ENCODE measurements around the gene RASL12.

The RASL12 gene

GRCh38 chr15:65072617-65073016 lies 4.8 kb upstream of the RASL12 start:
- no peak for DNase-seq

GRCh38 chr15:65072027-65072426 lies 4.2 kb upstream of the RASL12 start:
- no peak for DNase-seq

- DNase-seq, result no peak
Measured at GRCh38 chr15:65071381-65071811, 3.6 kb upstream of the RASL12 start.

GRCh38 chr15:65069779-65070546 lies 2.2 kb upstream of the RASL12 start:
- no peak for DNase-seq

- no peak for DNase-seq
Measured at GRCh38 chr15:65069179-65069578, 1.4 kb upstream of the RASL12 start.

GRCh38 chr15:65068403-65068788 lies 605 bp upstream of the RASL12 start:
- DNase-seq, result no peak

GRCh38 chr15:65067317-65067644 lies 510 bp downstream of the RASL12 start:
- DNase-seq, result no peak

- no peak for DNase-seq
Measured at GRCh38 chr15:65066635-65067316, 1.0 kb downstream of the RASL12 start.

- no peak for DNase-seq
Measured at GRCh38 chr15:65066001-65066634, 1.7 kb downstream of the RASL12 start.

GRCh38 chr15:65062726-65063125 lies 5.1 kb downstream of the RASL12 start:
- no peak for DNase-seq

- no peak for DNase-seq
Measured at GRCh38 chr15:65062061-65062460, 5.7 kb downstream of the RASL12 start.

- DNase-seq, result no peak
Measured at GRCh38 chr15:65060641-65061397, 7.0 kb downstream of the RASL12 start.

- no peak for DNase-seq
Measured at GRCh38 chr15:65059931-65060596, 7.7 kb downstream of the RASL12 start.

- no peak for DNase-seq
Measured at GRCh38 chr15:65059369-65059750, 8.4 kb downstream of the RASL12 start.

- no peak for DNase-seq
Measured at GRCh38 chr15:65058394-65059368, 9.1 kb downstream of the RASL12 start.

GRCh38 chr15:65057549-65057940 lies 10.2 kb downstream of the RASL12 start:
- no peak for DNase-seq

- no peak for DNase-seq
Measured at GRCh38 chr15:65056868-65057548, 10.8 kb downstream of the RASL12 start.

GRCh38 chr15:65056106-65056505 lies 11.7 kb downstream of the RASL12 start:
- DNase-seq, result no peak

- no peak for DNase-seq
Measured at GRCh38 chr15:65055201-65055870, 12.5 kb downstream of the RASL12 start.
